OCI-LY7 (cell line): ENCODE data around the gene CARNS1. TPM values are rescaled to one million over a fixed set of nuclear protein-coding genes. Genes with fewer than 3 reads are reported as not detected.

Source experiments
- BruUV-seq: library from RNA; stranded (reverse); fragments of 400-500 nt; replicated peaks from 2 replicates; lab custom pipeline; 2021; lab: Mats Ljungman, UMichigan
- CTCF ChIA-PET: fragments of 300-600 bp; sonication (Branson Sonifier 250); formaldehyde crosslinking; loops from one replicate; lab custom pipeline; 2022; ENCODE audit warnings: antibody characterized with exemption; ENCODE audit not compliant: unreplicated experiment; lab: Charles Lee
- POLR2A ChIA-PET: fragments of 300-600 bp; sonication (Branson Sonifier 250); formaldehyde crosslinking; loops from one replicate; lab custom pipeline; 2022; ENCODE audit warnings: antibody characterized with exemption; lab: Charles Lee
- DNase-seq: peaks from one replicate; pipeline ENCODE4 v3.0.0-alpha.2; 2015; ENCODE audit warnings: low spot score
- H2AFZ ChIP-seq: fragments of 200-600 bp; sonication (generic), shearing (Covaris generic); 2 replicates; pipeline ENCODE4 v1.6.1; 2014; ENCODE audit warnings: mild to moderate bottlenecking, antibody characterized with exemption, low read length, moderate library complexity
- H3K27ac ChIP-seq: fragments of 200-600 bp; sonication (generic); 2 replicates; pipeline ENCODE4 v1.5.1; 2014; ENCODE audit warnings: mixed run types, low read depth, mild to moderate bottlenecking, moderate library complexity, low read length, inconsistent platforms; ENCODE audit not compliant: poor library complexity, severe bottlenecking
- H3K36me3 ChIP-seq: fragments of 200-600 bp; sonication (generic); 2 replicates; pipeline ENCODE4 v1.6.1; 2014; ENCODE audit warnings: mild to moderate bottlenecking, antibody characterized with exemption, low read length, moderate library complexity, mixed read lengths; ENCODE audit not compliant: insufficient read depth
- H3K4me1 ChIP-seq: fragments of 200-600 bp; sonication (generic); 2 replicates; pipeline ENCODE4 v1.5.1; 2014; ENCODE audit warnings: mild to moderate bottlenecking, low read length; ENCODE audit not compliant: insufficient read depth, poor library complexity, severe bottlenecking
- H3K4me2 ChIP-seq: fragments of 200-600 bp; sonication (generic); 2 replicates; pipeline ENCODE4 v1.6.1; 2014; ENCODE audit warnings: mild to moderate bottlenecking, low read length
- H3K4me3 ChIP-seq: fragments of 200-600 bp; sonication (generic); 2 replicates; pipeline ENCODE4 v1.5.1; 2014; ENCODE audit warnings: mild to moderate bottlenecking, low read depth, low read length; ENCODE audit not compliant: poor library complexity, severe bottlenecking
- H3K79me2 ChIP-seq: fragments of 200-600 bp; sonication (generic); 2 replicates; pipeline ENCODE4 v1.6.1; 2016; ENCODE audit warnings: low read depth, mild to moderate bottlenecking, low read length, moderate library complexity, mixed read lengths; ENCODE audit not compliant: insufficient read depth
- H3K9me2 ChIP-seq: fragments of 200-600 bp; sonication (generic); 2 replicates; pipeline ENCODE4 v1.6.1; 2016; ENCODE audit warnings: mild to moderate bottlenecking, low read length, mixed read lengths; ENCODE audit not compliant: insufficient read depth
- H3K9me3 ChIP-seq: fragments of 200-600 bp; sonication (generic); 2 replicates; pipeline ENCODE4 v1.6.1; 2014; ENCODE audit warnings: mild to moderate bottlenecking, mixed run types, low read length, mixed read lengths
- H4K20me1 ChIP-seq: fragments of 200-600 bp; sonication (generic); 2 replicates; pipeline ENCODE4 v1.6.1; 2014; ENCODE audit warnings: mild to moderate bottlenecking, antibody characterized with exemption, low read length, moderate library complexity, mixed read lengths; ENCODE audit not compliant: insufficient read depth
- CTCF ChIP-seq: fragments of 200-600 bp; sonication (generic); conservative IDR thresholded peaks from 2 replicates; pipeline ENCODE4 v1.5.1; 2014; ENCODE audit warnings: mild to moderate bottlenecking, antibody characterized with exemption, low read length, moderate library complexity, mixed read lengths
- EZH2phosphoT487 ChIP-seq: fragments of 200-600 bp; sonication (generic); IDR thresholded peaks from 2 replicates; pipeline ENCODE4 v1.6.1; 2018; ENCODE audit warnings: low read depth, borderline replicate concordance, mild to moderate bottlenecking, mixed run types, antibody characterized with exemption, low read length, moderate library complexity, mixed read lengths
- intact Hi-C: fragments of 100-400 bp; cut with micrococcal nuclease; formaldehyde crosslinking; loops from one replicate; pipeline ENCODE4 v1.10.0; 2022; ENCODE audit not compliant: unreplicated experiment
- total RNA-seq, 2 experiments: library from RNA; depleted of rRNA in 1 of 2; stranded (reverse); fragments of >200 nt in 1 of 2; shearing (Covaris generic) in 1 of 2; gene quantifications; 2 replicates each; pipeline ENCODE4 v1.2.3, GENCODE V29; 2014 to 2022

The CARNS1 gene
- total RNA-seq, 2 experiments from 2014 or later = 0.06 to 0.21 TPM

GRCh38 chr11:67378544-67378943 is 36.9 kb upstream of the CARNS1 start:
- TF ChIP-seq CTCF (no peak), EZH2phosphoT487 (no peak)
- Histone ChIP-seq H3K9me3 (no peaks in the 10 kb centered on the region), H3K27ac (no peak overlapping the region), H2AFZ (no peak overlapping the region), H3K4me2 (no peak overlapping the region), H3K4me1 (peaks cover 41% of the 10 kb centered on the region), H3K9me2 (no peaks in the 10 kb centered on the region), H3K4me3 (no peak overlapping the region), H3K79me2 (no peaks in the 10 kb centered on the region), H3K36me3 (no peaks in the 10 kb centered on the region), H4K20me1 (no peaks in the 10 kb centered on the region)
- ChIA-PET POLR2A (interaction anchor here (0.7 to 7.7 kb wide), 2 partner anchors 25 to 101 kb away, joined by 3 to 106 read pairs; partner anchors contain the start of gene POLD4), CTCF (interaction anchor here (0.7 to 2.2 kb wide), 2 partner anchors 22 to 27 kb away, joined by 3 to 6 read pairs; no protein-coding TSS in a partner anchor)
- intact Hi-C loops = no loop called here
- DNase-seq = no peak
- BruUV-seq = no TSS peak

GRCh38 chr11:67379061-67380058 is 36.1 kb upstream of the CARNS1 start:
- ChIA-PET CTCF (interaction anchor here (0.6 to 4.3 kb wide), 2 partner anchors 25 to 88 kb away, joined by 3 to 136 read pairs; partner anchors contain the start of gene POLD4), POLR2A (interaction anchor here (7.7 kb wide), 1 partner anchor 26 kb away, joined by 106 read pairs; the partner anchor contains the start of gene POLD4)
- intact Hi-C loops = loop anchor here (5.0 kb wide), 2 partner anchors 282 to 297 kb away; no protein-coding TSS in a partner anchor
- no peak overlapping the region for H3K27ac ChIP-seq
- H4K20me1 ChIP-seq = no peaks in the 10 kb centered on the region
- no peaks in the 10 kb centered on the region for H3K79me2 ChIP-seq
- no TSS peak for BruUV-seq
- H3K4me3 ChIP-seq = no peak overlapping the region
- H2AFZ ChIP-seq = no peak overlapping the region
- H3K9me2 ChIP-seq = no peaks in the 10 kb centered on the region
- H3K4me2 ChIP-seq = no peak overlapping the region
- DNase-seq = no peak
- H3K9me3 ChIP-seq = no peaks in the 10 kb centered on the region
- peaks cover 33% of the 10 kb centered on the region for H3K4me1 ChIP-seq
- no peak for TF ChIP-seq EZH2phosphoT487
- TF ChIP-seq CTCF = no peak
- H3K36me3 ChIP-seq = no peaks in the 10 kb centered on the region
